RWPE2 (cell line): ENCODE measurements around the gene COA7.

ENCODE experiments used
- ATAC-seq: fragments of 200-7000 bp; cut with Tn5 transposase; 3 replicates; pipeline ENCODE4 v1.9.1; 2021; ENCODE audit warnings: low read depth
- DNase-seq: peaks from one replicate; pipeline ENCODE4 v3.0.0-alpha.2; 2020; ENCODE audit warnings: low spot score
- H3K27ac ChIP-seq: fragments of 450-650 bp; 2 replicates; pipeline ENCODE4 v1.5.1; 2017; ENCODE audit warnings: mild to moderate bottlenecking; ENCODE audit not compliant: poor library complexity, severe bottlenecking
- H3K27me3 ChIP-seq: fragments of 250-450 bp; sonication (Bioruptor Pico); 2 replicates; pipeline ENCODE4 v1.5.1; 2021; ENCODE audit warnings: mild to moderate bottlenecking, moderate library complexity; ENCODE audit not compliant: insufficient read depth, poor library complexity, severe bottlenecking
- H3K36me3 ChIP-seq: fragments of 250-450 bp; sonication (Bioruptor Pico); 2 replicates; pipeline ENCODE4 v1.5.1; 2020; ENCODE audit warnings: low read depth, mild to moderate bottlenecking, moderate library complexity
- H3K4me1 ChIP-seq: fragments of 250-450 bp; sonication (Bioruptor Pico); 2 replicates; pipeline ENCODE4 v1.5.1; 2021; ENCODE audit warnings: mild to moderate bottlenecking, moderate library complexity; ENCODE audit not compliant: insufficient read depth, poor library complexity, severe bottlenecking
- H3K4me3 ChIP-seq: fragments of 250-450 bp; sonication (Bioruptor Pico); 2 replicates; pipeline ENCODE4 v1.5.1; 2021; ENCODE audit warnings: mild to moderate bottlenecking, moderate library complexity; ENCODE audit not compliant: severe bottlenecking
- H3K9me3 ChIP-seq: fragments of 250-450 bp; sonication (Bioruptor Pico); 2 replicates; pipeline ENCODE4 v1.5.1; 2021; ENCODE audit warnings: mild to moderate bottlenecking, moderate library complexity; ENCODE audit not compliant: severe bottlenecking
- CTCF ChIP-seq: fragments of 450-650 bp; IDR thresholded peaks from one replicate; pipeline ENCODE4 v1.5.1; 2017; ENCODE audit warnings: mild to moderate bottlenecking, moderate library complexity; ENCODE audit not compliant: poor library complexity, severe bottlenecking

Gene COA7

GRCh38 chr1:52679498-52679897 lies 18.6 kb downstream of the COA7 start:
- ATAC-seq, result no peak

GRCh38 chr1:52679048-52679447 lies 19.1 kb downstream of the COA7 start:
- no peaks in the 10 kb centered on the region for H3K36me3 ChIP-seq
- no peak overlapping the region for H3K27ac ChIP-seq
- DNase-seq, result no peak
- TF ChIP-seq CTCF, result no peak
- no peak overlapping the region for H3K4me3 ChIP-seq
- no peaks in the 10 kb centered on the region for H3K27me3 ChIP-seq
- no peak for ATAC-seq
- no peaks in the 10 kb centered on the region for H3K9me3 ChIP-seq
- H3K4me1 ChIP-seq, result peaks cover 9% of the 10 kb centered on the region

More at GRCh38 chr1:52679498-52679897, 18.6 kb downstream of the COA7 start:
- DNase-seq, result no peak
- TF ChIP-seq CTCF, result no peak
- no peaks in the 10 kb centered on the region for H3K27me3 ChIP-seq
- no peaks in the 10 kb centered on the region for H3K36me3 ChIP-seq
- no peak overlapping the region for H3K4me3 ChIP-seq
- H3K9me3 ChIP-seq, result no peaks in the 10 kb centered on the region
- H3K27ac ChIP-seq, result no peak overlapping the region
- H3K4me1 ChIP-seq, result peaks cover 6% of the 10 kb centered on the region

GRCh38 chr1:52677076-52677806 lies 20.9 kb downstream of the COA7 start:
- H3K9me3 ChIP-seq, result no peaks in the 10 kb centered on the region
- H3K36me3 ChIP-seq, result no peaks in the 10 kb centered on the region
- TF ChIP-seq CTCF, result no peak
- ATAC-seq, result no peak
- H3K4me3 ChIP-seq, result no peak overlapping the region
- H3K4me1 ChIP-seq, result peaks cover 13% of the 10 kb centered on the region
- H3K27me3 ChIP-seq, result no peaks in the 10 kb centered on the region
- no peak for DNase-seq
- H3K27ac ChIP-seq, result no peak overlapping the region

GRCh38 chr1:52676249-52676903 lies 21.8 kb downstream of the COA7 start:
- H3K27ac ChIP-seq, result no peak overlapping the region
- no peaks in the 10 kb centered on the region for H3K36me3 ChIP-seq
- no peaks in the 10 kb centered on the region for H3K27me3 ChIP-seq
- DNase-seq (no peak), ATAC-seq (no peak)
- H3K4me3 ChIP-seq, result no peak overlapping the region
- peaks cover 13% of the 10 kb centered on the region for H3K4me1 ChIP-seq
- no peak for TF ChIP-seq CTCF
- H3K9me3 ChIP-seq, result no peaks in the 10 kb centered on the region
